Activated T-cell treated with anti-CD3 and anti-CD28 coated beads for 24 hours (primary cell): Measurements from ENCODE around the gene BBS9.

Experiments used
- DNase-seq: peaks from one replicate; pipeline ENCODE4 v3.0.0-alpha.2; 2020; ENCODE audit warnings: low read depth

Gene BBS9

GRCh38 chr7:33127085-33127484 is 2.3 kb upstream of the BBS9 start:
- no peak for DNase-seq

- DNase-seq: no peak
Observed at GRCh38 chr7:33128631-33128989, 754 bp upstream of the BBS9 start.

- DNase-seq: no peak
Observed at GRCh38 chr7:33129806-33130153, 416 bp downstream of the BBS9 start.

GRCh38 chr7:33130184-33130583 is 820 bp downstream of the BBS9 start:
- no peak for DNase-seq

GRCh38 chr7:33137103-33137502 is 7.7 kb downstream of the BBS9 start:
- DNase-seq: no peak

GRCh38 chr7:33142585-33142984 is 13.2 kb downstream of the BBS9 start:
- DNase-seq: no peak

- DNase-seq: no peak
Observed at GRCh38 chr7:33143996-33144718, 14.8 kb downstream of the BBS9 start.

- no peak for DNase-seq
Observed at GRCh38 chr7:33145156-33145555, 15.8 kb downstream of the BBS9 start.

- no peak for DNase-seq
Observed at GRCh38 chr7:33152087-33152486, 22.7 kb downstream of the BBS9 start.

- DNase-seq: no peak
Observed at GRCh38 chr7:33155811-33156210, 26.4 kb downstream of the BBS9 start.

- DNase-seq: no peak
Observed at GRCh38 chr7:33156441-33156840, 27.1 kb downstream of the BBS9 start.

- no peak for DNase-seq
Observed at GRCh38 chr7:33157311-33157710, 27.9 kb downstream of the BBS9 start.

- DNase-seq: no peak
Observed at GRCh38 chr7:33157781-33158180, 28.4 kb downstream of the BBS9 start.

- DNase-seq: no peak
Observed at GRCh38 chr7:33177876-33178275, 48.5 kb downstream of the BBS9 start.

- no peak for DNase-seq
Observed at GRCh38 chr7:33179519-33179918, 50.2 kb downstream of the BBS9 start.

- DNase-seq: no peak
Observed at GRCh38 chr7:33183504-33183903, 54.1 kb downstream of the BBS9 start.

- no peak for DNase-seq
Observed at GRCh38 chr7:33184828-33185227, 55.5 kb downstream of the BBS9 start.

GRCh38 chr7:33185786-33186185 is 56.4 kb downstream of the BBS9 start:
- no peak for DNase-seq

GRCh38 chr7:33186192-33186591 is 56.8 kb downstream of the BBS9 start:
- DNase-seq: no peak

- no peak for DNase-seq
Observed at GRCh38 chr7:33190688-33191304, 61.4 kb downstream of the BBS9 start.

- DNase-seq: no peak
Observed at GRCh38 chr7:33191340-33191739, 62.0 kb downstream of the BBS9 start.

GRCh38 chr7:33192695-33193291 is 63.4 kb downstream of the BBS9 start:
- no peak for DNase-seq

- no peak for DNase-seq
Observed at GRCh38 chr7:33193308-33193864, 64.0 kb downstream of the BBS9 start.
